Neutrophil (primary cell): ENCODE measurements around the gene SEMA3A.
"Not testable (repeated sequence)": the region's sequence is repeated elsewhere in the genome, so short reads cannot be mapped to it uniquely, and the experiment has no call there.

Source experiments
- H3K27ac ChIP-seq: fragments of 200-600 bp; sonication (generic); 2 replicates; pipeline ENCODE4 v1.5.1; 2016; ENCODE audit warnings: mild to moderate bottlenecking, moderate library complexity
- H3K27me3 ChIP-seq: fragments of 200-600 bp; sonication (generic); 2 replicates; pipeline ENCODE4 v1.6.0; 2016; ENCODE audit warnings: mild to moderate bottlenecking
- H3K36me3 ChIP-seq: fragments of 200-600 bp; sonication (generic); 2 replicates; pipeline ENCODE4 v1.5.1; 2017
- H3K4me1 ChIP-seq, 2 experiments: fragments of 200-600 bp in 1 of 2; sonication (generic) in 1 of 2; 1 replicate in 1 of 2; 2 replicates in 1 of 2; pipeline versions ENCODE4 v1.5.1 to v1.6.1; 2013 to 2016; ENCODE audit warnings: low read depth in 1 of 2, low read length in 1 of 2, mild to moderate bottlenecking in 1 of 2, moderate library complexity in 1 of 2; ENCODE audit not compliant: control insufficient read depth in 1 of 2, insufficient read depth in 1 of 2
- H3K4me3 ChIP-seq, 2 experiments: fragments of 200-600 bp in 1 of 2; sonication (generic) in 1 of 2; 1 replicate in 1 of 2; 2 replicates in 1 of 2; pipeline ENCODE4 v1.5.1; 2013 to 2016; ENCODE audit warnings: low read depth in 1 of 2, low read length in 1 of 2, mild to moderate bottlenecking in 1 of 2, moderate library complexity in 1 of 2
- H3K9me3 ChIP-seq: fragments of 200-600 bp; sonication (generic); 2 replicates; pipeline ENCODE4 v1.5.1; 2016
- TF ChIP-seq, protein P1 (sequence below): fragments of 200-600 bp; sonication (generic); IDR thresholded peaks from 2 replicates; pipeline ENCODE4 v1.5.1; 2016; ENCODE audit warnings: antibody characterized with exemption

Gene SEMA3A

DNA sequence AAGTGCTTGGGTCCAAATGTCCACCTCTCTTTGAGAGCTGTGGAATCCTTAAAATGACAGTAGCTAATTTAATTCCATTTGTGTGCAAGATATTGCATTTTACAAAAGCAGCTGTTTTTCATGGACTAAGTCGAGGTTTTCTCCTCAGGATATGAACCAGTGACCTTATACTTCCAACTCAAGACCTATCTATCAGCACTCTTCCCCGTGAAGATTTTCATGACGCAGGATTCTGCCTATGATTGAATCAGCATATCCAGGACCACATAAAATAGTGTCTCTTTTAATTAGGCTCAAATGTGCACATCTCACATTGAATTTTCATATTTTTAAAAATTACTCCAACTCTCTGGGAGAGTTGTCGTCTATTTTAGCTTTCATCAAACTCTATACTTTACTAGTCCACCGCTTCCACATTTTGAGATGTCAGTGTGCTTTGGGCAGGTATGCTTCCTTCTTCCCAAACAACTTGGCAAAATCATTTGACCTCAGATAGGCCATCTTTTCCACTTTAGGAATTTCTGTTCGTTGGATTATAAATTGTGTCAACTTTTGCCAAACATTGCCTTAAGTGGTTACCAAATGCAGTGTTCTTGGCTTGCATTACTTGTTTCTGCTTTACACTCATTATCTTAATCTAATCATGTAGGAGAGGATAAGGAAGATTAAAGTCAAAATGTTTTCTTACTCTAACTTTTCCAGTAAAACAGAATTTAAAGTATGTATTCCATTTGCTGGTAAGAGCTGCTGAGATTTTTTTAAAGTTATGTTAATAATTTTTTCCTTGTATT lies 39.4 kb downstream of the SEMA3A start:
- H3K4me3 ChIP-seq = no peak overlapping the region
- H3K9me3 ChIP-seq = no peaks in the 10 kb centered on the region
- TF ChIP-seq, protein P1, sequence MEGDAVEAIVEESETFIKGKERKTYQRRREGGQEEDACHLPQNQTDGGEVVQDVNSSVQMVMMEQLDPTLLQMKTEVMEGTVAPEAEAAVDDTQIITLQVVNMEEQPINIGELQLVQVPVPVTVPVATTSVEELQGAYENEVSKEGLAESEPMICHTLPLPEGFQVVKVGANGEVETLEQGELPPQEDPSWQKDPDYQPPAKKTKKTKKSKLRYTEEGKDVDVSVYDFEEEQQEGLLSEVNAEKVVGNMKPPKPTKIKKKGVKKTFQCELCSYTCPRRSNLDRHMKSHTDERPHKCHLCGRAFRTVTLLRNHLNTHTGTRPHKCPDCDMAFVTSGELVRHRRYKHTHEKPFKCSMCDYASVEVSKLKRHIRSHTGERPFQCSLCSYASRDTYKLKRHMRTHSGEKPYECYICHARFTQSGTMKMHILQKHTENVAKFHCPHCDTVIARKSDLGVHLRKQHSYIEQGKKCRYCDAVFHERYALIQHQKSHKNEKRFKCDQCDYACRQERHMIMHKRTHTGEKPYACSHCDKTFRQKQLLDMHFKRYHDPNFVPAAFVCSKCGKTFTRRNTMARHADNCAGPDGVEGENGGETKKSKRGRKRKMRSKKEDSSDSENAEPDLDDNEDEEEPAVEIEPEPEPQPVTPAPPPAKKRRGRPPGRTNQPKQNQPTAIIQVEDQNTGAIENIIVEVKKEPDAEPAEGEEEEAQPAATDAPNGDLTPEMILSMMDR = no peak
- H3K36me3 ChIP-seq = no peaks in the 10 kb centered on the region
- no peak overlapping the region for H3K27ac ChIP-seq
- no peaks in the 10 kb centered on the region for H3K4me1 ChIP-seq
- no peaks in the 10 kb centered on the region for H3K27me3 ChIP-seq

DNA sequence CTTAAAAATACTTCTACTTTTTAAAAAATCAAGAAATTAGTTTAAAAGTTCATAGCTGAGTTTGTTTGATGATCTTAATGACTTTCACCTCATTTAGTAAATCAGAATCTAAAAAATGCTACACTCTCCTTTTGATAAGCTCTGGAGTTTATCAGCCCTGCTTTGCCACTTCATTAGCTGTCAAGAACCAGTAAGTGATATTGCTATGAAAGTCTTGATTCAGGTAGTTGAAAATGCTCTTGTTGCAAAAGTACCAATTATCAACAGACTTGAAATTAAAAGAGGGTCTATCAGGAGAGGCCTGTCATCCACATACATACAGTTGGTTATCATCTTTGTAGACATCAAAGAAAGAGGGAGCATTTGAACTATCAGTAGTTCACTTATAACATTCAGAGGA lies 41.6 kb downstream of the SEMA3A start:
- Histone ChIP-seq H3K27me3 (no peaks in the 10 kb centered on the region), H3K27ac (no peak overlapping the region), H3K9me3 (no peaks in the 10 kb centered on the region), H3K4me3 (no peak overlapping the region), H3K36me3 (no peaks in the 10 kb centered on the region), H3K4me1 (no peaks in the 10 kb centered on the region)
- TF ChIP-seq, protein P1 = no peak

DNA sequence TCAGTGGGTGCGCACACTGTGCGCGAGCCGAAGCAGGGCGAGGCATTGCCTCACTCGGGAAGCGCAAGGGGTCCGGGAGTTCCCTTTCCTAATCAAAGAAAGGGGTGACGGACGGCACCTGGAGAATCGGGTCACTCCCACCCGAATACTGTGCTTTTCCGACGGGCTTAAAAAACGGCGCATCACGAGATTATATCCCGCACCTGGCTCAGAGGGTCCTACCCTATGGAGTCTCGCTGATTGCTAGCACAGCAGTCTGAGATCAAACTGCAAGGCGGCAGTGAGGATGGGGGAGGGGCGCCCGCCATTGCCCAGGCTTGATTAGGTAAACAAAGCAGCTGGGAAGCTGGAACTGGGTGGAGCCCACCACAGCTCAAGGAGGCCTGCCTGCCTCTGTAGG lies 44.2 kb downstream of the SEMA3A start:
- not testable (repeated sequence) for H3K9me3 ChIP-seq, H3K27me3 ChIP-seq, H3K27ac ChIP-seq, H3K4me1 ChIP-seq, H3K36me3 ChIP-seq, H3K4me3 ChIP-seq

DNA sequence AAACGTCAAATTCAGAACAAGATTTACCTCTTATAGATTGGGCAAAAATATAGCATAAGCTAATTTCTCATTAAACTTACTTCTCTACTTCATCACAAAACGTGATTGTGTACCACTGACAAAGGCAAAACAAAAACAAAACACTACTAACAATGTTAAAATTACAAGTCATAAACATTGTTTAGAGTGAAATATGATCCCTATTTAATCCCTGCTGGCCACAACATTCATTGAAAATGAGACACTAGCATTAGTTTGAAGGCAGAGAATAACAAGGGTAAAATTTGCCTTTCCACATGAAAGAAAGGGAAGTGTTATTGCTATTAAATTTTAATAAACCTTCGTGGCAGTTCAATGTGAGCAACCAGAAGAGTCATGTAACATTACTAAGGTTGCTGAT lies 45.0 kb downstream of the SEMA3A start:
- no peaks in the 10 kb centered on the region for H3K36me3 ChIP-seq
- H3K4me3 ChIP-seq = no peak overlapping the region
- H3K27me3 ChIP-seq = no peaks in the 10 kb centered on the region
- TF ChIP-seq, protein P1 = no peak
- H3K9me3 ChIP-seq = no peaks in the 10 kb centered on the region
- no peaks in the 10 kb centered on the region for H3K4me1 ChIP-seq
- no peak overlapping the region for H3K27ac ChIP-seq

DNA sequence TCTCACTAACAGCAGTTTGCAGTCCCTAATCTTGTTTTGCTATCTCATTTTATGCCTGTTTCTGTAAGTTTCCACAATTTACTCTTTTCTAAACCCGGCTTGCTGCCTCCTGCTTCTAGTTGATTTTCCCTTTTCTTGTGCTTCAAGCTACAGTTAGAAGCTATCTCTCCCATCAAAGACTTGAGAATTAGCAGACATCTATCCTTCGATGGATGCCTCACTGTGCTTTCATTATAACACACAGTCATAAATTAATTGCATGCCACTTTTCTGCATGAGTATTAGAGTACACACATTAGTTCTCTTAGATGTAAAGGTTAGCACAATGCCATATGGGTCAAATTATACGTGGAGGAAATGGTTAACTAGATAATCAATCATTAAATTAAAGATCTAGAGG lies 48.7 kb downstream of the SEMA3A start:
- no peak overlapping the region for H3K27ac ChIP-seq
- no peaks in the 10 kb centered on the region for H3K9me3 ChIP-seq
- no peak overlapping the region for H3K4me3 ChIP-seq
- TF ChIP-seq, protein P1 = no peak
- H3K36me3 ChIP-seq = no peaks in the 10 kb centered on the region
- no peaks in the 10 kb centered on the region for H3K27me3 ChIP-seq
- H3K4me1 ChIP-seq = no peaks in the 10 kb centered on the region

DNA sequence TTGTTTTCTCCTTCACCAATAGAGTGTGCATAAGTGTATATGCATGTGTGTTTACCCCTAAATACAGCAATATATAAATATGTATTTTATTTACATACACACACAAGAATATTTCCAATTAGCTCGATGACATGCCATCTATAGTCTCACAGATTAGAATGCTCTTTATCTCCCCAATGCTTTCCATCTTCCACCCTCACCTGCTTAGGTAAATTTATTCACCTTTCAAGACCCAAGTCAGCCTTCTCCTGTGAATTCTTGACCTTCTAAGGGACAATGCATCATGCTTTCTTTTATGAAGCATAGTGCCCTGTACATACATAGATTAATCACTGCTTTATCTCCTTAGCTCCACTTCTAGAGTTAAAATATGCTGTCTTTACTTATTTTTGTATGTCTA lies 49.7 kb downstream of the SEMA3A start:
- no peak overlapping the region for H3K4me3 ChIP-seq

More for the DNA sequence above, 49.7 kb downstream of the SEMA3A start:
- Histone ChIP-seq H3K4me1 (no peaks in the 10 kb centered on the region), H3K36me3 (no peaks in the 10 kb centered on the region), H3K9me3 (no peaks in the 10 kb centered on the region), H3K27me3 (no peaks in the 10 kb centered on the region), H3K27ac (no peak overlapping the region)
- TF ChIP-seq, protein P1 = no peak
